GM19463 (cell line): ENCODE measurements around the gene PRAMEF10.
"Not testable (repeated sequence)": the region's sequence is repeated elsewhere in the genome, so short reads cannot be mapped to it uniquely, and the experiment has no call there.

Experiments
- ATAC-seq: cut with Tn5 transposase; IDR thresholded peaks from one replicate; pipeline ENCODE4 v1.9.1; 2021; ENCODE audit warnings: mild to moderate bottlenecking, moderate library complexity; ENCODE audit not compliant: unreplicated experiment

PRAMEF10 gene, protein sequence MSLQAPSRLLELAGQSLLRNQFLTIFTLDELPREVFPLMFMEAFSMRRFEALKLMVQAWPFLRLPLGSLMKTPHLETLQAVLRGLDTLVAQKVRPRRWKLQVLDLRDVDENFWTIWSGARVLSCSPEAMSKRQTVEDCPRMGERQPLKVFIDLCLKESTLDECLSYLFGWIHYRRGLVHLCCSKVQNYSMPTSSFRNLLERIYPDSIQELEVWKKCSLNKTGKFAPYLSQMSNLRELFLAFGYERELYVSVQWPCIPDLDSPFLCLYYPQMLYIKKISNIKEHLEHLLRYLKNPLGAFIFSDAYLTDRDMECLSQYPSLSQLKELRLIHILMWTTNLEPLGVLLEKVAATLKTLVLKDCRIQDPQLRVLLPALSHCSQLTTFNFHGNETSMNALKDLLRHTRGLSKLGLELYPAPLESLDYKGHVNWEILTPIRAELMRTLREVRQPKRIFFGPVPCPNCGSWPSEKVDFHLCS

DNA sequence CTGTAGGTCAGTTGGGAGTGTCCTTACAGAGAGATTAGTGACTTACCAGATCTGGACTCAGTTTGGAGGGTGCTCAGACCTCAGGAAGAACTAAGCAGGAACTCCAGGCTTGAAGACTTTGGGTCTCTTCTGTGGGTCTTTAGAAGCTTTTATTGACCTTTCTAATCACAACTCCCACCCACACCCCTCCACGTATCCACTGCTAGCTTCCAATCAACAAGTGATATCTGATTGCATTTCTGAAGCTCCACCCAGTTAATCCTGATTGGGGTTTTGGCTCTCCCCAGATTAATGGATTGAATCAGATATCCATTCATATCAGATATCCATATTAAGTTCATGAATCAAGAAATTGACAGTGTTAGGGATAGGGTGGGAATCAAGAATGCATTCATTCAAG is at the start of gene PRAMEF10:
TSS of gene PRAMEF10 (minus strand) at position 101 of the 400 bp plus-strand sequence. CDS start 2,423 bp downstream, outside the sequence.
- ATAC-seq = not testable (repeated sequence)

DNA sequence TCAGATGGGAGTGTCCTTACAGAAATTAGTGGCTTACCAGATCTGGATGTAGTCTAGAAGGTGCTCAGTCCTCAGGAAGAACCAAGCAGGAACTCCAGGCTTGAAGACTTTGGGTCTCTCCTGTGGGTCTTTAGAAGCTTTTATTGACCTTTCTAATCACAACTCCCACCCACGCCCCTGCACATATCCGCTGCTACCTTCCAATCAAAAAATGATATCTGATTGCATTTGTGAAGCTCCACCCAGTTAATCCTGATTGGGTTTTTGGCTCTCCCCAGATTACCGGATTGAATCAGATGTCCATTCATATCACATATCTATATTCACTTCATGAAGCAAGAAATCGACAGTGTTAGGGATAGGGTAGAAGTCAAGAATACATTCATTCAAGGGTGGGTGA is 49.4 kb upstream of the PRAMEF10 start, which contains the start of gene PRAMEF6:
TSS of gene PRAMEF6 (minus strand) at position 101 of the 400 bp plus-strand sequence. CDS start 5,062 bp downstream, outside the sequence.
- ATAC-seq = not testable (repeated sequence)

DNA sequence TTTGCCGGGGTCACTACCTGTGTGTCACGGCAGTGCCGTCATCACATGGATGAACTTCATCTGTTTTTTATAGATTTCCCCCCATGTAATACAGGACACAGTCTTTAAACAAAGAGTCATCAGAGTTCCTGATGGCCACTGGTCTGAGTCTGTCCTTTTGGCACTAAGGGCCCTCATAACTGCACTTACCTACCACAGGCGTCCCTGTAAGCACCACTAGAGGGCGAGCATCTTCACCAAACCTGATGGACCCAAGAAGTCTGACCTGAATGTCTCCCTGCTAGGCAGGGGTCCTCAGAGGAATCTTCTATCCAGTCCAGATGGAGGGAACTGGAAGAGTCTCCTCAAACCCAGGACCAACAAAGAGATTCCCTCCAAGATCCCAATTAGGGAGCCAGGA is 26.3 kb upstream of the PRAMEF10 start:
- not testable (repeated sequence) for ATAC-seq

DNA sequence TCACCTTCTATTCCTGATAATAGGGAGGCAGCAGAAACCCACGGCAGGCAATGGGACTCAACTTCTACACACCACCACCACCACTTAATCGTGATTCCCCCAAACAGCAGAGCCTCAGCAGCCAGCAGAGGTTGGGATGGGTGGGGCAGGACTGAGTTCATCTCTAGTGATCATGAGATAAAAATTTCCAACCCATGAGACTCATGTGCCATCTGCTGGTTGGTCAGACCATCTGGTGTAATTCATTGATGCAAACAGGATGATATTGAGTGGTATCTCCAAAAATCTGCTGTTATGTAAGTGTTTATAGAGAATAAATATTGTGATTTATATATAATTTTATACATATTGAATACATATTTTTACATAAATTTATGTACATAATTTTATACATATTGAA is 23.7 kb upstream of the PRAMEF10 start:
- not testable (repeated sequence) for ATAC-seq

DNA sequence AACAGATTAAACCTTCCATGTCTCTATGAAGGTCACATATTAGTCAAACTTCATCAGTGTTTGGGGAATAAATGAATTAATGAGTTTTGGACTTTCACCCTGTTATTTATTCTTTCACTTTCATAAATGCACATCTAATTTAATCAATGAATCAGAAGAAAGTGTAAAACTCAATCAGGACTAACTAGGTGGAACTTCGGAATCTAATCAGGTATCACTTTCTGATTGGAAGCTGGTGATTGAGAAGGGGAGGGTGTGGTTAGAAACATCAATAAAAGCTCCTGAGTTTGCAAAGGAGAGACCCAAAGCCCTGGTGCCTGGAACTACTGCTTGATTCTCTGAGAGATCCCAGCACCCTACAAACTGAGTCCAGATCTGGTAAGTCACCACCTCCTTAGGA is 18.2 kb upstream of the PRAMEF10 start, which contains the start of gene PRAMEF7:
TSS of gene PRAMEF7 (plus strand) at position 301 of the 400 bp plus-strand sequence. CDS start 1,083 bp downstream, outside the sequence.
- not testable (repeated sequence) for ATAC-seq

DNA sequence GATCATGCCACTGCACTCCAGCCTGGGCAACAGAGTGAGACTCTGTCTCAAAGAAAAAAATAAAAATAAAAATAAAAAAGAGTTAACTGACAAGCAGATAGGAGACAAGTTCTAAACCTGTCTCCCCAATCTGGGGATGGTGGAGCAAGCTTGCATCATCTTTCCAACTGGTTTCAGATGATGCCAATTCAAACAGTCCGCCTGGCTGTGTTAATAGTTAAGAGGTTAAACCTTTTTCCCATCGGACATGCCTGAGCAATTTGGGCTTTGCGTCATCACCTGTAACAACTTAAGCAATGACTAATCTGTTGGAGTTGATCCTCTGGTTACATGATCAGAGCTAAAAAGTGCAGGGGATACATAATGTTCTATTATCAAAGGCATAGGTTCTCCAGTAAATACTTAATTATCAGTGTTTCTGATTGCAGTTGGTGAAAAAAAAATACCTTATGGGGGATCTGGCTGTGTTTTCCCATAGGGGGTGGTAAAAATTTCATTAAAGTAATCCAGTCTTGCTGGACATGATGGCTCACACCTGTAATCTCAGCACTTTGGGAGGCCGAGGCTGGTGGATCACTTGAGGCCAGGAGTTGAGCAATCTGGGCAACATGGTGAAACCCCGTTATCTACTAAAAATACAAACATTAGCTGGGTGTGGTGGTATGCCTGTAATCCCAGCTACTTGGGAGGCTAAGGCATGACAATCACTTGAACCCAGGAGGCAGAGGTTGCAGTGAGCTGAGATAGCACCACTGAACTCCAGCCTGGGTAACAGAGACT is 5.9 kb upstream of the PRAMEF10 start:
- ATAC-seq = not testable (repeated sequence)

DNA sequence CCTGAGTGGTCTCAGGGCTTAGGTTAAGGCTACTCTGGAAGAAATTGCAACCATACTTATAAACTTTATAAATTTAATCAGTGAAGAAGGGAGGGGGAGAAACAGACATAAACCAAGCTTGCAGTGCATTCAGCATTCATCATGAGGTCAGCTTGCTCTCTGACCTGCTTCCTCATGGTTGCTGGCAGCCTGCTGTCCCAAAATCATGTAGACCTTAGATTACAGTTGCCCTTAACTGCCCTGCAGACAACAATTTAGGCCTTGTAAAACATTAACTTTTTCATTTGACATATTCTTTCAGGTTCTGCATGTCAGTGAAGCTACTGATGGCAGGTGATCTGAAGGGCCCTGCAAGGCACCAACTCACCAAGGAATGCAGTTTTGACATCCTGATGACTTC is 1.1 kb upstream of the PRAMEF10 start:
- not testable (repeated sequence) for ATAC-seq

DNA sequence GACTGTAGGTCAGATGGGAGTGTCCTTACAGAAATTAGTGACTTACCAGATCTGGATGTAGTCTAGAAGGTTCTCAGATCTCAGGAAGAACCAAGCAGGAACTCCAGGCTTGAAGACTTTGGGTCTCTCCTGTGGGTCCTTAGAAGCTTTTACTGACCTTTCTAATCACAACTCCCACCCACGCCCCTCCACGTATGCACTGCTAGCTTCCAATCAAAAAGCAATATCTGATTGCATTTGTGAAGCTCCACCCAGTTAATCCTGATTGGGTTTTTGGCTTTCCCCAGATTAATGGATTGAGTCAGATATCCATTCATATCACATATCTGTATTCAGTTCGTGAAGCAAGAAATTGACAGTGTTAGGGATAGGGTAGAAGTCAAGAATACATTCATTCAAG is 12.0 kb downstream of the PRAMEF10 start, which contains the start of gene PRAMEF4:
TSS of gene PRAMEF4 (minus strand) at position 101 of the 400 bp plus-strand sequence. CDS start 2,807 bp downstream, outside the sequence.
- not testable (repeated sequence) for ATAC-seq

DNA sequence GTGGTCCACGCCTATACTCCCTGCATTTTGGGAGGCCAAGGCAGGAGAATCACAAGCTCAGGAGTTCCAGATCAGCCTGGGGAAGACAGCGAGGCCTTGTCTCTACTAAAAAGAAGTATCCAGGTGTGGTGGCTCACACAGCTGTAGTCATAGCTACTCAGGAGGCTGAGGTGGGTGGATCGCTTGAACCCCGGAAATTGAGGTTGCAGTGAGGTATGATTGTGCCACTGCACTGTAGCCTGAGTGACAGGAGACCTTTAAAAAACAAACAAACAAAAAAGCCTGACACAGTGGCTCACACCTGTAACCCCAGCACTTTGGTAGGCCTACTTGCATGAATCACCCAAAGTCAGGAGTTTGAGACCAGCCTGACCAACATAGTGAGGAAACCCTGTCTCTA is 19.6 kb downstream of the PRAMEF10 start:
- not testable (repeated sequence) for ATAC-seq

DNA sequence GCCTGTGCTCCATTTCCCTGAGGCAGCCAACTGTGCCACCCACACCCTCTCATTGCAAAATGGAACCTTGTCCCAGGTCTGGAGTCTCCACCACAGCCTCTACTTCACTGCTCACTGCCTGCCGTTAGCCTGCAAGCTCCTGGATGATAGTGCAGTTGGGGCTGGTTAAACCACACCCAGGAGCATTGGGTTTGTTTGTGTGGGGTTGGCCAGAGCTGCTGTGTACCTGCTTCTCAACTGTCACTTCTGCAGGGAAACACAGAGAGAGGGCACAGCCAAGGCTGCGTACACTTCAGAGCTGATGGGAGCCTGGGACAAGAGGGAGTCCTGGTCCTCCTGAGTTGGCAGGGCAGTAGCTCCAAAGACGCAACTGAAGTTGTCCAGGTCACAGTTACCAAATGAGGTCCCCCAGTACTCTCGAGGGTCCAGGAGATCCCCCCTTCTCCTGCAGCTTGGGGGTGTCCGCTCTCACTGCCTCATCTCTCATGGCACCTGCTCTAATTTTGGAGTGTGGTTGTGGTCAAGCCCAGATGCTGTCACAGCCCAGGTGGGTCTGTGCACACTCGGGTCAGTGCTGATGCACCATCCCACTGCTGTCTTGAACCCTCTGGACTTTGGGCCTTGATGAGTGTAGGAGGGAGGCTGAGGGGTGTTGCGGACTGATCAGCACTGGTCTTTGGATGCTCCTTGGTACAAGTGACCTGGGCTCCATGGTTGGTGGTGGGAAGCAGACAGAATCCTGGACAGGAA is 34.8 kb downstream of the PRAMEF10 start:
- ATAC-seq = not testable (repeated sequence)

DNA sequence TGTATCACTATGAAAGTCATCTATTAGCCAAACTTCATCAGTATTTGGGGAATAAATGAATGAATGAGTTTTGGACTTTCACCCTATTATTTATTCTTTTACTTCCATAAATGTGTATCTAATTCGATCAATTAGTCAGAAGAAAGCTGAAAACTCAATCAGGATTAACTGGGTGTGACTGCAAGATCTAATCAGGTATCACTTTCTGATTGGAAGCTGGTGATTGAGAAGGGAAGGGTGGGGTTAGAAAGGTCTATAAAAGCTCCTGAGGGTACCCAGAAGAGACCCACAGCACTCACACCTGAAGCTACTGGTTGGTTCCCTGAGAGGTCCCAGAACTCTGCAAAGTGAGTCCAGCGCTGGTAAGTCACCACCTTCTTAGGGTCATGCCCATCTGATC is 41.3 kb downstream of the PRAMEF10 start, which contains the start of gene PRAMEF2:
TSS of gene PRAMEF2 (plus strand) at position 301 of the 400 bp plus-strand sequence. CDS start 1,924 bp downstream, outside the sequence.
- not testable (repeated sequence) for ATAC-seq

DNA sequence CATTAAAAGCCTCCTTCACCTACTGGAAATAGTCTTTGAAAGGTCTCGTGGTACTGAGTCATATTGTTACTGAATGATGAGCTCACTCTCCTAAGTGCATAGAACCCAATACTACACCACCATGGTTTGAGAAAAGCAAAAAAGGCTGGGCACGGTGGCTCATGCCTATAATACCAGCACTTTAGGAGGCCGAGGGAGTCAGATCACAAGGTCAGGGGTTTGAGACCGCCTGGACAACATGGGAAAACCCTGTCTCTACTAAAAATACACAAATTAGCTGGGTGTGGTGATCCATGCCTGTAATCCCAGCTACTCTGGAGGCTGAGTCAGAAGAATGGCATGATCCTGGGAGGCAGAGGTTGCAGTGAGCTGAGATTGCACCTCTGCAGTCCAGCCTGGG is 46.3 kb downstream of the PRAMEF10 start:
- ATAC-seq = no peak

DNA sequence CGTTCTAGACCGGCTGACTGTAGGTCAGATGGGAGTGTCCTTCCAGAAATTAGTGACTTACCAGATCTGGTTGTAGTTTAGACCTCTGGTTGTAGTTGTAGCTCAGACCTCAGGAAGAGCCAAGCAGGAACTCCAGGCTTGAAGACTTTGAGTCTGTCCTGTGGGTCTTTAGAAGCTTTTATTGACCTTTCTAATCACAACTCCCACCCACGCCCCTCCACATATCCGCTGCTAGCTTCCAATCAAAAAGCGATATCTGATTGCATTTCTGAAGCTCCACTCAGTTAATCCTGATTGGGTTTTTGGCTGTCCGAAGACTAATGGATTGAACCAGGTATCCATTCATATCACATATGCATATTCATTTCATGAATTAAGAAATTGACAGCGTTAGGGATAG is 49.5 kb downstream of the PRAMEF10 start, which contains the start of gene HNRNPCL1:
TSS of gene HNRNPCL1 (minus strand) at position 101 of the 400 bp plus-strand sequence. CDS start 431 bp downstream, outside the sequence.
- not testable (repeated sequence) for ATAC-seq
